OCI-LY7 (cell line): ENCODE measurements around the gene ZNF417.

Experiments used
- CTCF ChIP-seq: fragments of 200-600 bp; sonication (generic); conservative IDR thresholded peaks from 2 replicates; pipeline ENCODE4 v1.5.1; 2014; ENCODE audit warnings: mild to moderate bottlenecking, antibody characterized with exemption, low read length, moderate library complexity, mixed read lengths
- EZH2phosphoT487 ChIP-seq: fragments of 200-600 bp; sonication (generic); IDR thresholded peaks from 2 replicates; pipeline ENCODE4 v1.6.1; 2018; ENCODE audit warnings: low read depth, borderline replicate concordance, mild to moderate bottlenecking, mixed run types, antibody characterized with exemption, low read length, moderate library complexity, mixed read lengths

GRCh38 chr19:57905258-57905657, 11.1 kb downstream of the ZNF417 start:
- TF ChIP-seq CTCF (no peak), EZH2phosphoT487 (no peak)
